ENCODE results near the gene UACA. TPM values are rescaled to one million over a fixed set of nuclear protein-coding genes. Genes with fewer than 3 reads are reported as not detected.

Gene UACA
- total and polyA plus RNA-seq, 2 donors from 2014 or later = 49.6 to 92.7 TPM

DNA sequence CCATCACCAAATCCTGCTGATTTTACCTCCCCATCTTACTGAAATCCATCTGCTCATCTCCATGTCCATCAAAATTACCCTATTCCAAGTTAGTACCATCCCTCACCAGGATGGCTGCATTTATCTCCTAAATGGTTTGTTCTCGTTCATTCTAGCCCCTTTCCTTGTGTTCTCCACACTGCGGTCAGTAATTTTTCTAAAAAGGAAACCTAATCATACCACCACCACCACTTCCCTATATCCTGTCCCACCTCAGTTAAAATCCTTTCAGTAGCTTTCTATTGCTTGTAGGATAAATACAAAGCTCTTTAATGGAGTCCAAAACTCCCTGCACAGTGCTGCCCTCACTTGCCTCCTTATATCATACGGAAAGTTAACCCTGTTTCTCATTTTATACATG lies 51.1 kb downstream of the UACA start:
- Histone ChIP-seq H3K9me3 (ENCODE audit: control insufficient read depth in 2 of 3, insufficient read depth in 1 of 3, low read length in 3 of 3) (no peaks in the 10 kb centered on the region), H3K4me1 (ENCODE audit: control insufficient read depth in 2 of 3, insufficient read depth in 2 of 3, low read depth in 1 of 3, low read length in 3 of 3) (peaks cover 0 to 20% (median 13%) of the 10 kb centered on the region in 3 donors), H3K4me3 (ENCODE audit: low read length in 3 of 3) (no peak overlapping the region), H3K27me3 (ENCODE audit: control insufficient read depth, insufficient read depth, low read length) (no peaks in the 10 kb centered on the region), H3K27ac (ENCODE audit: low read depth in 2 of 2, low read length in 2 of 2) (peak overlapping the region in 1 of 2 donors; percentile 5), H3K36me3 (ENCODE audit: control insufficient read depth in 2 of 3, insufficient read depth in 3 of 3, low read length in 3 of 3) (no peaks in the 10 kb centered on the region), H3K9ac (ENCODE audit: low read length in 3 of 3) (no peak overlapping the region)
- intact Hi-C loops (cut with DNase I) = no loop called here
- FAIRE-seq (no peak), DNase-seq (no peak)
- TF ChIP-seq CTCF (IDR thresholded peaks at IDR 0.05; ENCODE audit: borderline replicate concordance, extremely low read depth, insufficient read depth) = no peak

DNA sequence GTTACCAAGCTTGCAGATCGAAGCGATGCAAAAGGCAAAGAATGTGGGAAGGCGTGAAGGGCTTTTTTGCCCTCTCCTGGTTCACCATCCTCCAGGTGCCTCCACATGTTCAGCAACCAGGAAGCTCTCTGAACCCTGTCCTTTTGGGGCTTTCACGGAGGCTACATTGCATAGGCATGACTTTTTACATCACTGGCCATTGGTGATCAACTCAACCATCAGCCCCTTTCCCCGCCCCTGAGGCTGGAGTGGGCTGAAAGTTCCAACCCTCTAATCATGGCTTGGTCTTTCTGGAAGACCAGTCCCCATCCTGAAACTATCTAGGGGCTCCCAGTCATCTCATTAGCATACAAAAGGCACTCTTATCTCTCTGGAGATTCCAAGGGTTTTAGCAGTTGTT lies 52.6 kb downstream of the UACA start:
- intact Hi-C loops (cut with DNase I) = no loop called here
- no peaks in the 10 kb centered on the region for H3K9me3 ChIP-seq (ENCODE audit: control insufficient read depth in 2 of 3, insufficient read depth in 1 of 3, low read length in 3 of 3)
- H3K36me3 ChIP-seq (ENCODE audit: control insufficient read depth in 2 of 3, insufficient read depth in 3 of 3, low read length in 3 of 3) = no peaks in the 10 kb centered on the region
- H3K27ac ChIP-seq (ENCODE audit: low read depth in 2 of 2, low read length in 2 of 2) = no peak overlapping the region
- no peak overlapping the region for H3K4me3 ChIP-seq (ENCODE audit: low read length in 3 of 3)
- no peak for FAIRE-seq
- TF ChIP-seq CTCF (IDR thresholded peaks at IDR 0.05; ENCODE audit: borderline replicate concordance, extremely low read depth, insufficient read depth) = no peak
- H3K9ac ChIP-seq (ENCODE audit: low read length in 3 of 3) = no peak overlapping the region
- no peak for DNase-seq
- no peaks in the 10 kb centered on the region for H3K27me3 ChIP-seq (ENCODE audit: control insufficient read depth, insufficient read depth, low read length)
- peaks cover 0 to 16% (median 6%) of the 10 kb centered on the region in 3 donors for H3K4me1 ChIP-seq (ENCODE audit: control insufficient read depth in 2 of 3, insufficient read depth in 2 of 3, low read depth in 1 of 3, low read length in 3 of 3)

DNA sequence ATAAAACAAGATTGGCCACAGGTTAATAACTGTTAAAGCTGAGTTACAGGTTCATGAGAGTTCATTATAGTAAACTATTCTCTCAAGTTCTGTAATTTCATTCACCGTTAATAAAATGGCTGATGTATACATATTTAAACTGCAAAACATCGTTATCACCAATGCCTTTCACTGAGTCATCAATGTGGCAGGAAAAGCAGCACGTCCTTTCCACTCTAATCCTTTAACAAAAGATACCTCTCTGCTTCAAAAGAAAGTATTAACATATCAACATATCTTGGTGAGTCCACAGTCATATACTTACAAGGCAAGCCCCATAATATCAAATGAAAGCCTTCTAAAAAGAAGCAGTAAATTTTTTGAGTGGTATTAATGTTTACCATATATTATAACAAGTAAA lies 54.5 kb downstream of the UACA start:
- DNase-seq (no peak), FAIRE-seq (no peak)
- Histone ChIP-seq H3K36me3 (ENCODE audit: control insufficient read depth in 2 of 3, insufficient read depth in 3 of 3, low read length in 3 of 3) (no peaks in the 10 kb centered on the region), H3K27ac (ENCODE audit: low read depth in 2 of 2, low read length in 2 of 2) (no peak overlapping the region), H3K4me3 (ENCODE audit: low read length in 3 of 3) (no peak overlapping the region), H3K9me3 (ENCODE audit: control insufficient read depth in 2 of 3, insufficient read depth in 1 of 3, low read length in 3 of 3) (no peaks in the 10 kb centered on the region), H3K9ac (ENCODE audit: low read length in 3 of 3) (no peak overlapping the region), H3K4me1 (ENCODE audit: control insufficient read depth in 2 of 3, insufficient read depth in 2 of 3, low read depth in 1 of 3, low read length in 3 of 3) (peaks cover 0 to 11% (median 7%) of the 10 kb centered on the region in 3 donors), H3K27me3 (ENCODE audit: control insufficient read depth, insufficient read depth, low read length) (no peaks in the 10 kb centered on the region)
- no peak for TF ChIP-seq CTCF (IDR thresholded peaks at IDR 0.05; ENCODE audit: borderline replicate concordance, extremely low read depth, insufficient read depth)
- intact Hi-C loops (cut with DNase I) = no loop called here

DNA sequence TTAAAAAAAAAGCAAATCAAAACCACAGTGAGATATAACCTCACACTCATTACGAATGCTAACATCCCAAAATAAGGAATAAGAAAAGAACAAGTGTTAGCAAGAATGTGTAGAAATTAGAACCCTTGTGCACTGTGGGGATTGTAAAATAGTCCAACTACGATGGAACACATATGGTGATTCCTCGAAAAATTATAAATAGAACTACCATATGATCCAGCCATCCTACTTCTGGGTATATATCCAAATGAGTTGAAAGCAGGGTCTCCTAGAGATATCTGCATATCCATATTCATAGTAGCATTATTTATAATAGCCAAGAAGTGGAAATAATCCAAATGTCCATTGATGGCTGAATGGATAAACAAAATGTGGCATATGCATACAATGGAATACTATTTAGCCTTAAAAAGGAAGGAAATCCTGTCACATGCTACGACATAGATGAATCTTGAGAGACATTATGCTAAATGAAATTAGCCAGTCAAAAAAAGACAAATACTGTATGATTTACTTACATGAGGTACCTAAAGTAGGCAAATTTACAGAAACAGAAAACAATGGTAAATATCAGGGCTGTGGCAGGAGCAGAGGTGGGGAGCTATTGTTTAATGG lies 55.6 kb downstream of the UACA start:
- H3K4me3 ChIP-seq (ENCODE audit: low read length in 3 of 3) = no peak overlapping the region
- DNase-seq = no peak
- TF ChIP-seq CTCF (IDR thresholded peaks at IDR 0.05; ENCODE audit: borderline replicate concordance, extremely low read depth, insufficient read depth) = no peak
- no peaks in the 10 kb centered on the region for H3K9me3 ChIP-seq (ENCODE audit: control insufficient read depth in 2 of 3, insufficient read depth in 1 of 3, low read length in 3 of 3)
- H3K27ac ChIP-seq (ENCODE audit: low read depth in 2 of 2, low read length in 2 of 2) = no peak overlapping the region
- peaks cover 2 to 13% (median 8%) of the 10 kb centered on the region in 3 donors for H3K4me1 ChIP-seq (ENCODE audit: control insufficient read depth in 2 of 3, insufficient read depth in 2 of 3, low read depth in 1 of 3, low read length in 3 of 3)
- FAIRE-seq = no peak
- no peaks in the 10 kb centered on the region for H3K27me3 ChIP-seq (ENCODE audit: control insufficient read depth, insufficient read depth, low read length)
- H3K9ac ChIP-seq (ENCODE audit: low read length in 3 of 3) = no peak overlapping the region
- intact Hi-C loops (cut with DNase I) = no loop called here
- no peaks in the 10 kb centered on the region for H3K36me3 ChIP-seq (ENCODE audit: control insufficient read depth in 2 of 3, insufficient read depth in 3 of 3, low read length in 3 of 3)
